Trophoblast cell (in vitro differentiated cells and primary cell): ENCODE data around the gene SELENOI.

Experiments
- DNase-seq, 2 donors: peaks; one replicate each; pipeline ENCODE4 v3.0.0-alpha.2; 2016
- H2AFZ ChIP-seq: 2 replicates; pipeline ENCODE4 v1.6.1; 2013; ENCODE audit warnings: low read length, moderate library complexity, mild to moderate bottlenecking; ENCODE audit not compliant: insufficient read depth, poor library complexity
- H2AK5ac ChIP-seq: 2 replicates; pipeline ENCODE4 v1.6.1; 2013; ENCODE audit warnings: mild to moderate bottlenecking, low read length
- H2BK120ac ChIP-seq: 2 replicates; pipeline ENCODE4 v1.6.1; 2013; ENCODE audit warnings: low read length, mild to moderate bottlenecking, moderate library complexity; ENCODE audit not compliant: insufficient read depth, poor library complexity
- H2BK12ac ChIP-seq: 2 replicates; pipeline ENCODE4 v1.6.1; 2013; ENCODE audit warnings: mild to moderate bottlenecking, low read length, moderate library complexity
- H2BK5ac ChIP-seq: 2 replicates; pipeline ENCODE4 v1.6.1; 2013; ENCODE audit warnings: low read length, low read depth, moderate library complexity, mild to moderate bottlenecking; ENCODE audit not compliant: poor library complexity
- H3K14ac ChIP-seq: 2 replicates; pipeline ENCODE4 v1.6.1; 2013; ENCODE audit warnings: mild to moderate bottlenecking, low read length
- H3K18ac ChIP-seq: 2 replicates; pipeline ENCODE4 v1.6.1; 2013; ENCODE audit warnings: mild to moderate bottlenecking, low read length
- H3K23ac ChIP-seq: 2 replicates; pipeline ENCODE4 v1.6.1; 2013; ENCODE audit warnings: low read length
- H3K27ac ChIP-seq: 2 replicates; pipeline ENCODE4 v1.5.1; 2013; ENCODE audit warnings: low read depth, mild to moderate bottlenecking, inconsistent platforms, low read length, moderate library complexity
- H3K27me3 ChIP-seq: 2 replicates; pipeline ENCODE4 v1.6.1; 2013; ENCODE audit warnings: inconsistent platforms, mild to moderate bottlenecking, low read length, moderate library complexity; ENCODE audit not compliant: insufficient read depth
- H3K36me3 ChIP-seq, 2 experiments: 1 replicate in 1 of 2; 2 replicates in 1 of 2; pipeline ENCODE4 v1.6.1; 2013; ENCODE audit warnings: low read length in 2 of 2, mild to moderate bottlenecking in 2 of 2, moderate library complexity in 1 of 2; ENCODE audit not compliant: insufficient read depth in 2 of 2, control insufficient read depth in 1 of 2
- H3K4ac ChIP-seq: 2 replicates; pipeline ENCODE4 v1.6.1; 2013; ENCODE audit warnings: low read depth, mild to moderate bottlenecking, low read length, moderate library complexity
- H3K4me1 ChIP-seq, 2 experiments: 1 replicate in 1 of 2; 2 replicates in 1 of 2; pipeline ENCODE4 v1.6.1; 2013; ENCODE audit warnings: low read length in 2 of 2, mild to moderate bottlenecking in 2 of 2, moderate library complexity in 1 of 2; ENCODE audit not compliant: insufficient read depth in 2 of 2, control insufficient read depth in 1 of 2
- H3K4me2 ChIP-seq: 2 replicates; pipeline ENCODE4 v1.6.1; 2013; ENCODE audit warnings: inconsistent platforms, mild to moderate bottlenecking, low read length, moderate library complexity
- H3K4me3 ChIP-seq: 2 replicates; pipeline ENCODE4 v1.5.1; 2013; ENCODE audit warnings: mild to moderate bottlenecking, low read depth, low read length, inconsistent platforms
- H3K79me1 ChIP-seq: one replicate; pipeline ENCODE4 v1.6.1; 2013; ENCODE audit warnings: low read length
- H3K79me2 ChIP-seq: 2 replicates; pipeline ENCODE4 v1.6.1; 2013; ENCODE audit warnings: low read length, mild to moderate bottlenecking; ENCODE audit not compliant: control insufficient read depth, insufficient read depth, poor library complexity
- H3K9ac ChIP-seq: 2 replicates; pipeline ENCODE4 v1.6.1; 2013; ENCODE audit warnings: mild to moderate bottlenecking, low read length
- H3K9me3 ChIP-seq: 2 replicates; pipeline ENCODE4 v1.6.1; 2013; ENCODE audit warnings: low read depth, mild to moderate bottlenecking, control low read depth, inconsistent platforms, low read length; ENCODE audit not compliant: insufficient read depth
- H4K12ac ChIP-seq: 2 replicates; pipeline ENCODE4 v1.6.1; 2013; ENCODE audit warnings: low read depth, mild to moderate bottlenecking, low read length, moderate library complexity
- H4K8ac ChIP-seq: 2 replicates; pipeline ENCODE4 v1.6.1; 2013; ENCODE audit warnings: low read depth, mild to moderate bottlenecking, low read length, moderate library complexity
- H4K91ac ChIP-seq: one replicate; pipeline ENCODE4 v1.6.1; 2013; ENCODE audit warnings: low read depth, mild to moderate bottlenecking, low read length, moderate library complexity
- WGBS: extraction: QIAGEN DNeasy Blood & Tissue Kit; methylation state at CpG from one replicate; pipeline ENCODE4 v1.1.7; 2013; ENCODE audit warnings: missing lambda C conversion rate; ENCODE audit not compliant: insufficient read length, insufficient coverage; ENCODE audit errors: extremely low coverage; 5-methylcytosine and 5-hydroxymethylcytosine counted together

The SELENOI gene

GRCh38 chr2:26411419-26411818 lies 65.5 kb downstream of the SELENOI start:
- Histone ChIP-seq H2BK120ac (no peak overlapping the region), H2AFZ (no peak overlapping the region), H3K23ac (no peak overlapping the region), H3K18ac (no peak overlapping the region), H3K36me3 (no peaks in the 10 kb centered on the region), H3K9ac (no peak overlapping the region), H4K8ac (no peak overlapping the region), H2AK5ac (no peak overlapping the region), H3K79me2 (no peaks in the 10 kb centered on the region), H4K12ac (no peak overlapping the region), H2BK5ac (no peak overlapping the region), H3K9me3 (no peaks in the 10 kb centered on the region), H3K79me1 (no peaks in the 10 kb centered on the region), H3K4me2 (no peak overlapping the region), H2BK12ac (no peak overlapping the region), H3K4me3 (no peak overlapping the region), H3K4ac (no peak overlapping the region), H3K27ac (no peak overlapping the region), H4K91ac (no peak overlapping the region), H3K4me1 (no peaks in the 10 kb centered on the region), H3K14ac (no peak overlapping the region), H3K27me3 (no peaks in the 10 kb centered on the region)
- no CpG with 5 or more reads among the region's 6 CpGs for WGBS
- DNase-seq: no peak

DNA sequence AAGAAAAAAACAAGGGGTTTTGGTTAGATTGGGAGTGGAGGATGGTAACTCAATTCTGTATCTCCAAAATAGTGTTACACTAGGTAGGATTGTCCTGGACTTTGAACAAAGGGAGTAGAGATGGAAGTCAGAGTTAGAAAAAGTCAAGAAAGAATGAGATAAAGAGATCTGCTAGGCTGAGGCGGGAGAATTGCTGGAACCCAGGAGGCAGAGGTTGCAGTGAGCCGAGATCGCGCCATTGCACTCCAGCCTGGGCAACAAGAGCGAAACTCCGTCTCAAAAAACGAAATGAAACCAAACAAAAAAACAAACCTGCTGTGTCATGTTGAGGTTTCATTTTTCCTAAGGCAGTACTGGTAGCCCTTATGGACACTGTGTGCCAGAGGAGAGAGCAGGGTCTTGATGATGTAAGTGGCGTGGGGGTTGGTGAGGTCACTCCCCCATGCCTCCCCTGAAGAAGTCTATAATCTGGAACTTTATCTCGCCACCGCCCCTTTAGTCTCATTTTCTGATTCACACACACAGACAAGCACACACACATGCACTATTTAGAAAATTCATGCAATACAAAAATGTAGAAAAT lies 66.2 kb downstream of the SELENOI start:
- Histone ChIP-seq H3K9ac (no peak overlapping the region), H4K8ac (peak overlapping the region; percentile 4), H3K27ac (no peak overlapping the region), H3K36me3 (no peaks in the 10 kb centered on the region), H3K4me3 (no peak overlapping the region), H2BK12ac (no peak overlapping the region), H3K23ac (no peak overlapping the region), H4K91ac (no peak overlapping the region), H3K79me2 (no peaks in the 10 kb centered on the region), H3K4ac (no peak overlapping the region), H3K79me1 (no peaks in the 10 kb centered on the region), H3K14ac (no peak overlapping the region), H3K4me1 (no peaks in the 10 kb centered on the region), H2BK5ac (no peak overlapping the region), H3K18ac (no peak overlapping the region), H4K12ac (no peak overlapping the region), H2AK5ac (no peak overlapping the region), H3K9me3 (no peaks in the 10 kb centered on the region), H2BK120ac (no peak overlapping the region), H3K27me3 (no peaks in the 10 kb centered on the region), H3K4me2 (no peak overlapping the region), H2AFZ (no peak overlapping the region)
- peak; percentile 79 to 81 for DNase-seq
- no CpG with 5 or more reads among the region's 10 CpGs for WGBS

DNA sequence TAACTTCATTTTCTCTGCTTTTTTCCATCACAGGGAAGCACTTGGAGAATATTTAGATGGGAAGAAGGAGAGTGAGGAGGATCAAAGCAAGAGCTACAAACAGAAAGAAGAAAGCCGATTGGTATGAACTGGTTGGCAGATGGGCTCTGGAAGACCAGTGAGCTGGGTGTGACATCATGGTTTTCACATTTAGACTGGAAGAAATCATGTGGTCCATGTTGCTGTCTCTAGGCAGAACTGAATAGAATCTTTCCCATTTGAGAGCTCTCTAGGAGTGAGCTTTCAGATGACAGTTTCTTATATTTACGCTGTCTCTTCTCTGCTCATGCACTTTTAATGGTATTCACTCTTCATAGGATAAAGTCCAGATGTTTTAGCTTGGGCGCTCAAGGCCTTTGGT lies 68.4 kb downstream of the SELENOI start:
- Histone ChIP-seq H3K18ac (no peak overlapping the region), H3K9ac (no peak overlapping the region), H2BK12ac (no peak overlapping the region), H3K4me1 (no peaks in the 10 kb centered on the region), H3K27ac (no peak overlapping the region), H3K4me3 (no peak overlapping the region), H3K4me2 (no peak overlapping the region), H3K79me2 (no peaks in the 10 kb centered on the region), H2AFZ (no peak overlapping the region), H3K9me3 (peaks cover 2% of the 10 kb centered on the region), H3K27me3 (no peaks in the 10 kb centered on the region), H3K23ac (no peak overlapping the region), H4K12ac (no peak overlapping the region), H4K91ac (no peak overlapping the region), H2AK5ac (no peak overlapping the region), H3K4ac (no peak overlapping the region), H3K36me3 (no peaks in the 10 kb centered on the region), H4K8ac (no peak overlapping the region), H3K79me1 (no peaks in the 10 kb centered on the region), H2BK5ac (no peak overlapping the region), H2BK120ac (no peak overlapping the region), H3K14ac (no peak overlapping the region)
- WGBS: no CpG with 5 or more reads among the region's 3 CpGs
- no peak for DNase-seq

- WGBS: no CpG with 5 or more reads among the region's 5 CpGs
- no peaks in the 10 kb centered on the region for H3K79me1 ChIP-seq
Observed at GRCh38 chr2:26421961-26422360, 76.0 kb downstream of the SELENOI start.

More at GRCh38 chr2:26421961-26422360, 76.0 kb downstream of the SELENOI start:
- H2BK5ac ChIP-seq: no peak overlapping the region
- H3K18ac ChIP-seq: no peak overlapping the region
- H2AK5ac ChIP-seq: no peak overlapping the region
- H4K12ac ChIP-seq: no peak overlapping the region
- no peak overlapping the region for H3K4me3 ChIP-seq
- H3K79me2 ChIP-seq: no peaks in the 10 kb centered on the region
- no peak overlapping the region for H3K27ac ChIP-seq
- DNase-seq: peak; percentile 45 to 84
- no peak overlapping the region for H3K14ac ChIP-seq
- peaks cover 2% of the 10 kb centered on the region for H3K9me3 ChIP-seq
- H3K4ac ChIP-seq: no peak overlapping the region
- no peak overlapping the region for H2BK12ac ChIP-seq
- H4K91ac ChIP-seq: no peak overlapping the region
- H4K8ac ChIP-seq: no peak overlapping the region
- H3K9ac ChIP-seq: no peak overlapping the region
- no peak overlapping the region for H2BK120ac ChIP-seq
- H3K27me3 ChIP-seq: no peaks in the 10 kb centered on the region
- no peaks in the 10 kb centered on the region for H3K36me3 ChIP-seq
- H2AFZ ChIP-seq: no peak overlapping the region
- peak overlapping the region; percentile 70 for H3K23ac ChIP-seq
- peaks cover 0 to 5% of the 10 kb centered on the region in 2 experiments for H3K4me1 ChIP-seq
- H3K4me2 ChIP-seq: no peak overlapping the region
